Fibroblast of lung (primary cell): Measurements from ENCODE around the gene KCTD3.

Source experiments
- CTCF ChIP-seq, 2 donors: IDR thresholded peaks in 1 of 2; conservative IDR thresholded peaks in 1 of 2; 1 replicate in 1 of 2; 2 replicates in 1 of 2; pipeline ENCODE4 v1.5.1; 2011 to 2012; ENCODE audit warnings: low read length in 2 of 2, control low read depth in 1 of 2, inconsistent platforms in 1 of 2, low read depth in 1 of 2, mild to moderate bottlenecking in 1 of 2
- EZH2 ChIP-seq: IDR thresholded peaks from 2 replicates; pipeline ENCODE4 v1.5.1; 2012; ENCODE audit warnings: low read length, control low read depth, mild to moderate bottlenecking; ENCODE audit errors: missing control alignments

- no peak for TF ChIP-seq CTCF (conservative IDR thresholded peaks at IDR 0.05 in 1 of 2, IDR thresholded peaks at IDR 0.05 in 1 of 2; ENCODE audit: low read depth in 1 of 2, low read length in 2 of 2)
- TF ChIP-seq EZH2: no peak
Measured at GRCh38 chr1:215547011-215547410, 20.1 kb upstream of the KCTD3 start.
